Endometrial microvascular endothelial cells (primary cell): ENCODE results near the gene FAF2. TPM values are rescaled to one million over a fixed set of nuclear protein-coding genes. Genes with fewer than 3 reads are reported as not detected.
"Not testable (repeated sequence)": the region's sequence is repeated elsewhere in the genome, so short reads cannot be mapped to it uniquely, and the experiment has no call there.

Experiments used
- in situ Hi-C: cut with HindIII; loops from 2 replicates; pipeline ENCODE4 v1.10.0; 2017; ENCODE audit warnings: low sequenced_read_pairs, low pct_unique_long_range_greater_than_20kb; ENCODE audit errors: inconsistent ontology term
- total RNA-seq: library from RNA; depleted of rRNA; stranded (reverse); fragments of >200 nt; gene quantifications from one replicate; pipeline ENCODE4 v1.2.3, GENCODE V29; 2015; ENCODE audit errors: inconsistent ontology term

Gene FAF2
- total RNA-seq, 1 donor from 2014 or later: 33.9 TPM

GRCh38 chr5:176415952-176416924 is 31.9 kb upstream of the FAF2 start, which contains the start of gene CLTB:
Gene CLTB (minus strand): TSS chr5:176416539. CDS start chr5:176416363, 176 bp downstream.
- in situ Hi-C loops: no loop called here

GRCh38 chr5:176416965-176417364 is 31.2 kb upstream of the FAF2 start:
- in situ Hi-C loops: no loop called here

GRCh38 chr5:176418251-176418650 is 29.9 kb upstream of the FAF2 start:
- in situ Hi-C loops: no loop called here

GRCh38 chr5:176420086-176420485 is 28.1 kb upstream of the FAF2 start:
- in situ Hi-C loops: no loop called here

- in situ Hi-C loops: no loop called here
Measured at GRCh38 chr5:176420972-176421544, 27.1 kb upstream of the FAF2 start.

- in situ Hi-C loops: no loop called here
Measured at GRCh38 chr5:176424181-176424580, 24.0 kb upstream of the FAF2 start.

- in situ Hi-C loops: no loop called here
Measured at GRCh38 chr5:176425138-176425537, 23.0 kb upstream of the FAF2 start.

GRCh38 chr5:176425791-176426190 is 22.4 kb upstream of the FAF2 start:
- in situ Hi-C loops: no loop called here

- in situ Hi-C loops: no loop called here
Measured at GRCh38 chr5:176426876-176427275, 21.3 kb upstream of the FAF2 start.

- in situ Hi-C loops: no loop called here
Measured at GRCh38 chr5:176427971-176428370, 20.2 kb upstream of the FAF2 start.

GRCh38 chr5:176429972-176430371 is 18.2 kb upstream of the FAF2 start:
- in situ Hi-C loops: no loop called here

- in situ Hi-C loops: no loop called here
Measured at GRCh38 chr5:176432707-176433106, 15.5 kb upstream of the FAF2 start.

- in situ Hi-C loops: no loop called here
Measured at GRCh38 chr5:176436656-176437055, 11.5 kb upstream of the FAF2 start.

- in situ Hi-C loops: no loop called here
Measured at GRCh38 chr5:176438959-176439757, 9.0 kb upstream of the FAF2 start.

- in situ Hi-C loops: no loop called here
Measured at GRCh38 chr5:176440927-176441706, 7.1 kb upstream of the FAF2 start.

- in situ Hi-C loops: no loop called here
Measured at GRCh38 chr5:176441921-176442323, 6.3 kb upstream of the FAF2 start.

- in situ Hi-C loops: not testable (repeated sequence)
Measured at GRCh38 chr5:176442911-176443310, 5.3 kb upstream of the FAF2 start.

GRCh38 chr5:176444742-176445141 is 3.4 kb upstream of the FAF2 start:
- in situ Hi-C loops: no loop called here
